H9 (cell line): Measurements from ENCODE around the gene MRO. TPM values are rescaled to one million over a fixed set of nuclear protein-coding genes. Genes with fewer than 3 reads are reported as not detected.

Source experiments
- DNase-seq: peaks from one replicate; pipeline ENCODE4 v3.0.0-alpha.2; 2017
- H2AFZ ChIP-seq: one replicate; pipeline ENCODE4 v1.6.1; 2013; ENCODE audit warnings: mild to moderate bottlenecking, low read length, control low read depth, moderate library complexity
- H2AK5ac ChIP-seq: 2 replicates; pipeline ENCODE4 v1.6.1; 2013; ENCODE audit warnings: low read length, control low read depth, mixed read lengths; ENCODE audit not compliant: insufficient read length
- H2BK120ac ChIP-seq: one replicate; pipeline ENCODE4 v1.6.1; 2013; ENCODE audit warnings: low read depth, mild to moderate bottlenecking, low read length, control low read depth, inconsistent platforms; ENCODE audit not compliant: poor library complexity, severe bottlenecking
- H2BK12ac ChIP-seq: 2 replicates; pipeline ENCODE4 v1.6.1; 2013; ENCODE audit warnings: low read length, control low read depth, mixed read lengths, low read depth; ENCODE audit not compliant: insufficient read length
- H2BK15ac ChIP-seq: 2 replicates; pipeline ENCODE4 v1.6.1; 2013; ENCODE audit warnings: low read depth, low read length, control low read depth
- H2BK20ac ChIP-seq: one replicate; pipeline ENCODE4 v1.6.1; 2013; ENCODE audit warnings: low read depth, mild to moderate bottlenecking, low read length, control low read depth, inconsistent platforms; ENCODE audit not compliant: poor library complexity, severe bottlenecking
- H2BK5ac ChIP-seq: 2 replicates; pipeline ENCODE4 v1.6.1; 2013; ENCODE audit warnings: low read length, control low read depth, mixed read lengths; ENCODE audit not compliant: insufficient read length
- H3K14ac ChIP-seq: 2 replicates; pipeline ENCODE4 v1.6.1; 2013; ENCODE audit warnings: low read length, control low read depth; ENCODE audit not compliant: insufficient read depth
- H3K18ac ChIP-seq: 2 replicates; pipeline ENCODE4 v1.6.1; 2013; ENCODE audit warnings: low read depth, mild to moderate bottlenecking, mixed read lengths, low read length, control low read depth; ENCODE audit not compliant: insufficient read length
- H3K23ac ChIP-seq: 2 replicates; pipeline ENCODE4 v1.6.1; 2013; ENCODE audit warnings: low read length, control low read depth, mixed read lengths, low read depth; ENCODE audit not compliant: insufficient read length
- H3K23me2 ChIP-seq: 2 replicates; pipeline ENCODE4 v1.6.1; 2013; ENCODE audit warnings: low read depth, mild to moderate bottlenecking, mixed read lengths, low read length, control low read depth; ENCODE audit not compliant: insufficient read length, poor library complexity, severe bottlenecking
- H3K27ac ChIP-seq: 2 replicates; pipeline ENCODE4 v1.5.1; 2013; ENCODE audit warnings: low read length, control low read depth, mixed read lengths, low read depth; ENCODE audit not compliant: insufficient read length
- H3K27me3 ChIP-seq: 2 replicates; pipeline ENCODE4 v1.6.1; 2013; ENCODE audit warnings: low read length, control low read depth, inconsistent platforms; ENCODE audit not compliant: insufficient read depth
- H3K4ac ChIP-seq: 2 replicates; pipeline ENCODE4 v1.6.1; 2013; ENCODE audit warnings: low read depth, mild to moderate bottlenecking, control low read depth, inconsistent platforms, low read length, moderate library complexity
- H3K4me1 ChIP-seq: 2 replicates; pipeline ENCODE4 v1.6.1; 2013; ENCODE audit warnings: low read length, control low read depth, inconsistent platforms; ENCODE audit not compliant: insufficient read depth
- H3K4me2 ChIP-seq: 2 replicates; pipeline ENCODE4 v1.6.1; 2013; ENCODE audit warnings: low read length, control low read depth, mixed read lengths; ENCODE audit not compliant: insufficient read length, insufficient read depth
- H3K56ac ChIP-seq: 2 replicates; pipeline ENCODE4 v1.6.1; 2013; ENCODE audit warnings: low read depth, mild to moderate bottlenecking, mixed read lengths, low read length, control low read depth; ENCODE audit not compliant: insufficient read length
- H3K79me1 ChIP-seq: 2 replicates; pipeline ENCODE4 v1.6.1; 2013; ENCODE audit warnings: low read depth, mild to moderate bottlenecking, moderate library complexity, low read length, control low read depth, inconsistent platforms; ENCODE audit not compliant: insufficient read depth, poor library complexity, severe bottlenecking
- H3K79me2 ChIP-seq: 2 replicates; pipeline ENCODE4 v1.6.1; 2013; ENCODE audit warnings: low read length, control low read depth, inconsistent platforms; ENCODE audit not compliant: insufficient read depth
- H3K9ac ChIP-seq: 2 replicates; pipeline ENCODE4 v1.6.1; 2013; ENCODE audit warnings: low read length, control low read depth, mixed read lengths; ENCODE audit not compliant: insufficient read length; ENCODE audit errors: extremely low read depth
- H3K9me3 ChIP-seq: one replicate; pipeline ENCODE4 v1.6.1; 2013; ENCODE audit warnings: low read depth, low read length, inconsistent platforms; ENCODE audit not compliant: control insufficient read depth
- H3T11ph ChIP-seq: one replicate; pipeline ENCODE4 v1.6.1; 2013; ENCODE audit warnings: mild to moderate bottlenecking, low read length, control low read depth, inconsistent platforms
- H4K20me1 ChIP-seq: one replicate; pipeline ENCODE4 v1.6.1; 2013; ENCODE audit not compliant: control insufficient read depth, insufficient read length, insufficient read depth
- H4K5ac ChIP-seq: 2 replicates; pipeline ENCODE4 v1.6.1; 2013; ENCODE audit warnings: low read depth, mild to moderate bottlenecking, mixed read lengths, low read length, control low read depth; ENCODE audit not compliant: insufficient read length
- H4K8ac ChIP-seq: replicated peaks from 2 replicates; pipeline ENCODE4 v1.6.1; 2013; ENCODE audit warnings: low read length, control low read depth, mixed read lengths, low read depth; ENCODE audit not compliant: insufficient read length
- H4K91ac ChIP-seq: 2 replicates; pipeline ENCODE4 v1.6.1; 2013; ENCODE audit warnings: low read depth, mild to moderate bottlenecking, moderate library complexity, mixed read lengths, low read length, control low read depth; ENCODE audit not compliant: insufficient read length
- H3K27ac Mint-ChIP-seq, 3 experiments: 2 replicates in 2 of 3; 3 replicates in 1 of 3; pipeline ENCODE4 v1.8.0; 2020 to 2021; ENCODE audit warnings: mixed read lengths in 3 of 3, mild to moderate bottlenecking in 1 of 3, moderate library complexity in 1 of 3
- H3K27me3 Mint-ChIP-seq: 2 replicates; pipeline ENCODE4 v1.8.0; 2021; ENCODE audit warnings: low read depth, mild to moderate bottlenecking, moderate library complexity, mixed read lengths
- H3K36me3 Mint-ChIP-seq, 3 experiments: 2 replicates in 2 of 3; 3 replicates in 1 of 3; pipeline ENCODE4 v1.8.0; 2020 to 2021; ENCODE audit warnings: low read depth in 3 of 3, mixed read lengths in 3 of 3; ENCODE audit not compliant: insufficient read depth in 1 of 3
- H3K4me1 Mint-ChIP-seq, 2 experiments: 2 replicates each; pipeline ENCODE4 v1.8.0; 2020; ENCODE audit warnings: mixed read lengths in 2 of 2
- H3K4me3 Mint-ChIP-seq, 2 experiments: 2 replicates in 1 of 2; 3 replicates in 1 of 2; pipeline ENCODE4 v1.8.0; 2020 to 2021; ENCODE audit warnings: mild to moderate bottlenecking in 2 of 2, mixed read lengths in 2 of 2, moderate library complexity in 1 of 2
- H3K9me3 Mint-ChIP-seq, 2 experiments: 2 replicates in 1 of 2; 3 replicates in 1 of 2; pipeline ENCODE4 v1.8.0; 2020; ENCODE audit warnings: mild to moderate bottlenecking in 2 of 2, mixed read lengths in 2 of 2, moderate library complexity in 1 of 2
- CTCF ChIP-seq: fragments of 200-600 bp; sonication (generic); conservative IDR thresholded peaks from 3 replicates; pipeline ENCODE4 v1.8.0; 2021; ENCODE audit warnings: antibody characterized with exemption, mild to moderate bottlenecking
- total RNA-seq: library from RNA; stranded (reverse); gene quantifications from 2 replicates; pipeline ENCODE4 v1.2.1, GENCODE V29; 2021

Gene MRO
- total RNA-seq, 1 experiment from 2014 or later: 0.57 TPM

- H3K27ac Mint-ChIP-seq: peak overlapping the region in 1 of 3 experiments; percentile 85; a peak in 1 of 7 replicates
- H3K56ac ChIP-seq: no peak overlapping the region
- no peaks in the 10 kb centered on the region for H3K4me1 Mint-ChIP-seq
- no peak overlapping the region for H2BK15ac ChIP-seq
- H3K23ac ChIP-seq: no peak overlapping the region
- no peak overlapping the region for H2BK5ac ChIP-seq
- H2AFZ ChIP-seq: no peak overlapping the region
- H3K27ac ChIP-seq: no peak overlapping the region
- H2BK120ac ChIP-seq: no peak overlapping the region
- H3K4me2 ChIP-seq: no peak overlapping the region
- no peak overlapping the region for H2AK5ac ChIP-seq
- no peak overlapping the region for H3T11ph ChIP-seq
- no peaks in the 10 kb centered on the region for H3K9me3 Mint-ChIP-seq
- H2BK20ac ChIP-seq: no peak overlapping the region
- no peaks in the 10 kb centered on the region for H3K27me3 ChIP-seq
- H2BK12ac ChIP-seq: no peak overlapping the region
- H3K23me2 ChIP-seq: no peaks in the 10 kb centered on the region
- no peak overlapping the region for H4K91ac ChIP-seq
- H3K79me1 ChIP-seq: no peaks in the 10 kb centered on the region
- no peak overlapping the region for H4K5ac ChIP-seq
- H3K27me3 Mint-ChIP-seq: no peaks in the 10 kb centered on the region; the same call in 1 of the 2 replicates
- no peaks in the 10 kb centered on the region for H3K79me2 ChIP-seq
- TF ChIP-seq CTCF: no peak
- H4K20me1 ChIP-seq: no peaks in the 10 kb centered on the region
- H3K36me3 Mint-ChIP-seq: no peaks in the 10 kb centered on the region
- no peak overlapping the region for H3K4ac ChIP-seq
- DNase-seq: no peak
- H3K4me3 Mint-ChIP-seq: no peak overlapping the region; a peak in 1 of 5 replicates
- H3K14ac ChIP-seq: no peak overlapping the region
- H3K18ac ChIP-seq: no peak overlapping the region
- H4K8ac ChIP-seq: no peak overlapping the region
- H3K4me1 ChIP-seq: no peaks in the 10 kb centered on the region
- no peak overlapping the region for H3K9ac ChIP-seq
- H3K9me3 ChIP-seq: no peaks in the 10 kb centered on the region
Observed at GRCh38 chr18:50859793-50860555, 40.2 kb upstream of the MRO start.
